ENCODE data around the gene CPXM2.

The CPXM2 gene

DNA sequence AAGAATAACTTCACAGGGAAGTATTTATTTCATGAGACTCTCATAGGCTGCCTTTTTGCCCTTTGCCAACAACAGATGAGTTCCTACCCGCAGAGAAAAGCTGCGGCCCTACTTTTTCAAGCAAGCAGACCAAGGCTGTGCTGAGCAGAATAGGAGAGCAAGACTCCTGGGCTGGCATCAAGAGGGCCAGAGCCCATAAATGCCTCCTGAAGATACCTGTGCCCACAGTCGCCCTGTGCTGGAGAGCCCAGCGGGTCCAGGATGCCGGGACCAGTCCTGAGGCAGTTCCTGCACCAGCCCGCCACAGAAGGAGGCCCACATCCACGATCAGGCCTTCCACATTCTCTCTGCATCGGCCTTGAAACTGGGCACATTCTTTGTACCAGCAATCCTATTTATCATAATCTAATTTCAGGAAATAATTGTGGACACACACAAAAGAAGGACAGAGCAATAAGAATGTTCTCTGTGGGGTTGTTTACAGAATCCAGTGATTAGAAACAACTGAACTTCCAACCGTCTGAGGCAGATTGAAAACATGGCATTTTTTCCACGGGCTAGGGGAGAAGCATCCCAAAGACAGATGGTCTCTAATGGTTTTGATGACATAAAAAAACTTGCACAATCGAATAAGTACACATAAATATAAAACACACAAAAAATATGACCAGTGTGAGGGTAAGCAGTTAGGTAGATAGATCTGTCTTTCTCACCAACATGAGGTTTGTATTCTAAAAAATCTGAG lies 95.6 kb downstream of the CPXM2 start:
- DNase-seq, result no peak

DNA sequence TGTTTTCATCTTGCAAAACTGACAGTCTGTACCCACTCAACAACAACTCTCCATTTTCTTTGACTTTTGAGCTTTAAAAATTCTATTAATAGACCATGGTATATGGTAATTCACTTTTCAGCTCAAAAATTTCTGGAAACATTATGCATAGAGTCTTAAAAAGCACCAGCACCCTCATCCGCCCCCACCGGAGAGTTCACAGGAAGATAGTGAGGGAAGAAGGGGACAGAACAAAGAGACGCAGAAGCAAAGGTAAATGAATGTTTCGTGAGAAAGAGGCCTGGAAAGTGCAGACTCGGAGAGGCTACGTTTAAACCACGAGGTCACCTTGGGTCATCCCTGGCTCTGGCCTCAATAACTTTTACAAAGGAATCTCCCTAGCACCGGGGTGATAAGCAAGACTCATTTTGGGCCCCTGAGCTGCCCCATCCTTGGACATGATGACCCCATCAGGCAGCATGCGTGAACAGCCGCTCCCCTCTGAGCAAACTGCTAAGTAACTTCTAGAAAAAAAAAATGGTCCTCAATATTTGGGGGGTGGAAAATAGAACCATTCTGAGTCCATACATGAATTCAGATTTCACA lies 96.3 kb downstream of the CPXM2 start:
- no peak for DNase-seq

DNA sequence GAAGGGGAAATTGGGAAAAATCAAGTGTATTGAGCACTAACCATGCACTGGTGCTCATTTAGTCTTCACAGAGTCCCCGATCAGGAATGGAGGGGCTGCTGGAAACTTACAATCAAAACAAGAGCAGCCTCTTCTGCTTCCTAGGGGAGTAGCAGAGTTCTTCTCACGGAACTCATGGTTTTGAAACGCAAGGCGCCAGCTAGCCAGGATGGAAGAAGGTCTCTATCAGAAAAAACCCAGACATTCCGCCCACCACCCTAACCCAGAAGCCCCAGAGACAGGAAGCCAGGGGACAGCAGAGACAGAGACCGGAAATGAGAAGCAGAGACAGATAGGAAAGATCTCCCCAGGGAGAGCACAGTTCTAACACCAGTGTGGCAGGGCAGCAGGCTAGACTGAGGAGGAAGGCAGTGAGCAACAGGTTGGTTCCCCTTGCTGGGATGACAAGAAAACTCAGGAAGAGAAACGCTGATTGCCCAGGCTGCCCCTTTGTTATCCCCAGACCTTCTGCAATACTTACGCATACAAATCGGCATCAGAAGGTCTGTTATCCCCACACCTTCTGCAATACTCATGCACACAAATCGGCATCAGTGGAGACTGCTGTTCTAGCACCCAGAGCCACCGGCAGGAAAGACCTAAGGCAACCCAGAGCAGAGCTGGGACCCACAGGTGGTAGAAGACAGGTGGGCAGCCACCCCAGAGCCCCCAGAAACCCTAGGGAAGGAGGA lies 99.2 kb downstream of the CPXM2 start:
- no peak for DNase-seq

DNA sequence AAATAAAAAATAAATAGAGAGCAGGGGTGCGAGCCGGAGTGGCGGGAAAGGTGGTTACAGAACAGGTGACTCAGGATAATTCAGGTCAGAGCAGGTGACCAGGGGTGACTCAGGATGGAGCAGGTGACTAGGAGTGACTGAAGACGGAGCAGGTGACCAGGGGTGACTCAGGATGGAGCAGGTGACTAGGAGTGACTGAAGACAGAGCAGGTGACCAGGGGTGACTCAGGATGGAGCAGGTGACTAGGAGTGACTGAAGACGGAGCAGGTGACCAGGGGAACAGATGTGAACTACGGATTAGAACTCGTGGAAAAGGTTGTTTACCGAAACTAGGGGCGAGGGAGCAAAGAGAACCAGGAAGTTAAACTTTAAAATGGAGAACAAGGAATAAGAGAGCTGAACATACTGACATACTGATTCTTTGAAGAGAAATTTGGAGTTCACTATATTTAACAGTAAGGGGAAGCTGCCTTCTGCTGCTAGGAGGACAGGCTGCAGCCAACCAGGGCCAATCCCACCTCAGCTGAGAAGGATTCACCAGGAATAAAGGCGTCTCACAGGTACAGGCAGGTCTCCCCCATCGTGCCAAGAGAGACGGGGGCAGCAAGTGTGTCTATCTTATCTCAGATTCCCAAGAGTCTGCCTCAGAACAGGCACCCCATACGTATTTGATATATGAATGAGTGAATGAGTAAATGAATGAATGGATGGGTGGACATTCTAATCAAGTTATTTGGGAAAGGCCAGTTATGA lies 101.3 kb downstream of the CPXM2 start:
- no peak for DNase-seq

DNA sequence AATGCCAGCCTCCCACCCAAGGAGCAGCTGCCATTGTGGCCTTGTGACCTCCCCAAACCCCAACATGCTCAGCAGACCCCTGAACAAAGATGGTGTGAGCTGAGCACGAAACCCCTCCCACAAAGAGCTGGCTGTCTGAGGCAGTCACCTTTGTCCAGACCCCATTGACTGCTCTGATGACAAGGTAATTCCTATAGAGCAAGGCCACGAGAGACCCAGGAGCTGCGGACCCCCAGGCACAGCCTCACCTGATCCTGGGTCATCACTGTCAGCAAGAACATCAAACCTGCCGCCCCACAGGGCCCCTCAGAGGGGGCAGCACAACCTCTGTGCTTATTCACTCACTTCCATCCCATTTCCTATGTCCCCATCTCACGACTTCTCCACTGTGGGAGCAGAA lies 102.6 kb downstream of the CPXM2 start:
- no peak for DNase-seq

DNA sequence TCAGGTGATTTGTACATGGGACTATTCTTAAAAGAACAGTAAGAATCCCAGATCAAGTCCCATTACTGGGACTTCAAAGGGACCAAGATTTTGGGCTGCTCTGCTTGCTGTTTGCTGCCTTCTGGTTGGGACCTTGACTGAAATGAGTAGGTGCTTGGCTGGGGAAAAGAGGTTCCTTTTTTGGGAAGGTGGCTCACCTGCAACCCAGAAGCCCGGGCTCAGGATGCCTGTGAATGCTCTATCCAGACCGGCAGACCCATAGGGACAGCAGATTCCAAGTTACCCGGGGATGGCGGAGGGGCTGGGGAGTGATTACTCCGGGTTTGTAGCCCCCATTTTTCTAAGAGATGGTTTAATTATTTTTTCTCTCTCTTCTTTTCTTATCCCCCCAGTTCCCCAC lies 104.0 kb downstream of the CPXM2 start:
- no peak for DNase-seq

DNA sequence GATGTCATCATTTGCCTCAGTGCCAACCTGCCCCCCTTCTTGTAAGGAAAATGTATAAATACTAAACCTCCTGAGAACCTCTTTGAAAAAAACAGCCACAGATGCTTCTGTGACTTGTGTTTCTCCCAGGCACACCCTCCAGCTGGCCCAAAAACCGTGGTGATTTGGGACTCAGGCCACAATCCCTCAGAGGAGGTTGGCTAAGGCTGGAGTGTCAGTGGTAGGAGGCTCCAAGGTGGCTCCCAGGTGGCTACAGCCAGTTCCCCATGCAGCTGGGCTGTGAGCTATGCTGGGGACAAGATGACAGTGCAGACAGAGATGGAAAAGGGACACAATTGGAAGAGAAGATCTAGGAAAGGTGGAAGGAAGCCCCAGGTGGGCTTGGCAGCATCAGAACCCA lies 104.7 kb downstream of the CPXM2 start:
- no peak for DNase-seq

DNA sequence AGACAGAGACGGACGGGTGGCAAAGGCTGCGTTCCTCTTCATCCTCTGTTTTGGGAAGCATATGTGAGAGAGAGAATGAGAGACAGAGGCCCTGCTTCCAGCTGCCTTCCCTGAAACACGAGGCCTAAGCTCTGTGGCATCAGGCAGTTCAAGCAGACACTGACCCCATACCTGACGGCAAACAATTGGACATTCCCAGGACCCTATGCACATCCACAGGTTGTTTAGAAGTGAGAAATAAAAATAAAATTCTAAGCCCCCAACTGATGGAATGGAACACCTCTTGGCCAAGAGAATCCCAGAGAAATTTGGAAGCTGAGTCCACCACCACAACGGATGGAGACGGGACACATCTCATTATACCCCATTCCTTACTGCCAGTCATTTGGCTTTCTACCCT lies 105.3 kb downstream of the CPXM2 start:
- no peak for DNase-seq

DNA sequence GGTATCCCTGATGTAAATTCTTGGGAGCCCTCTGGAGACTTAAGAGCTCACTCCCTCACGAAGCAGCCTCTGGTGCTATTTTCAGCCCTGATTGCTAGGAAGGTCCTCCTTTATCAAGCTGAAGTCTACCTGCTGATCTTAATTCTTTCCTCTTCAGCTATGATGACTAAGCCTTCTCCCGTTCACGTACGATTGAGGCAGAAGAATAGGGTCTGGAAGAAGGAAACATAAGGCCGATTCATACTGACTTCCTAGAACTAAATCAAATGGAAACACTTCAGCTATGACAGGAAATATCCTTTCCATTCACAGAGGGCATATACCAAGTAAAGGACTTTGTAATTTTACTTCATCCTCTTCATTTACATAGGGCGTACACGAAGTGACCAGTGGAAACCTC lies 107.0 kb downstream of the CPXM2 start:
- no peak for DNase-seq

DNA sequence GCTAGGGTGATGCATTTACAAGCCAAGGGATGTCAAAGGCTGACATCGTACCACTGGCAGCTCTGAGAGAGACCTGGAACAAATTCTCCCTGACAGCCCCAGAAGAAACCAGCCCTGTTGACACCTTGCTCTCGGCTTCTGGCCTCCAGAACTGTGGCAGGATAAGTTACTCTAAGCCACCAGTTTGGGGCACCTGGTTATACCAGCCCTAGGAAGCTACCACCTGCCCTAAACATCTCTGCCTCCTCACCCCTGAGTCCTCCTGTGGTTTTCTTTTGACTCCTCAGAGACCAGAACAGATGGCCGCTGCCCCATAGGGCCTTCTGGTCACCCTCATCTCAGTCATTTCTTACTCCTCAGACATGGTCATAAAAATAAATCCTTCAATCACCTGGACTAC lies 107.4 kb downstream of the CPXM2 start:
- no peak for DNase-seq

DNA sequence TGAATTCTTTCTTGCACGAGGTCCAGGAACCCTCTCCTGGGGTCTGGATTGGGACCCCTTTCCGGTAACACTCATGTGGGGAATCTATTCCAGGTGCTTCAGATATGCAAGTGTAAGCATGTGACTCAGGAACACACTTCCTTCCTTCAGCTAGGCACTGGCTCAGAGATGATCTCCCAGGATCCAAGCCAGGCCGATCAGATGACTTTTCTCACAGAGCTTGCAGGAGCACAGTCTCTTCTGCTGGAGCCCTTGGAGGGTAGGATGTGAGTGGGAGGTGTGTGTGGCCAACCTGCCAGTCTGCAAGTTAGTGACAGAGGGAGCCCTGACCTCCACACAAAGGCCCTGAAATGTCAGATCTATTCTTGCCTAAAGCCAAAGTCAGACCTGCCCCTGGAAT lies 108.3 kb downstream of the CPXM2 start:
- DNase-seq, result no peak

DNA sequence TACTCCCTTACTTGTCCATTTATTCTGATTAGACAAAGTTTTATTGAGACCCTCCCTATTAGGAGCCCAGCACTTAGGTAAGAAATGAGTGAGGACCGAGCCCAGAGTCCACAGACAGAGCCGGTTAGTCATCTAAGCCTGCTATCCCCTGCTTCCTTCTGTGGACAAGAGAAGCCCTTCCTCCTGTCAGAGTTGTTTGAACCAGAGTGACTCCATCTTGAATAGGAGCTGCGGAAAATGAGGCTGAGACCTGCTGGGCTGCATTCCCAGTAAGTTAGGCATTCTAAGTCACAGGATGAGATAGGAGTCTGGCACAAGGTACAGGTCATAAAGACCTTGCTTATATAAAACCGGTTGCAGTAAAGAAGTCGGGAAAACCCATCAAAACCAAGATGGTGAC lies 109.1 kb downstream of the CPXM2 start:
- no peak for DNase-seq

DNA sequence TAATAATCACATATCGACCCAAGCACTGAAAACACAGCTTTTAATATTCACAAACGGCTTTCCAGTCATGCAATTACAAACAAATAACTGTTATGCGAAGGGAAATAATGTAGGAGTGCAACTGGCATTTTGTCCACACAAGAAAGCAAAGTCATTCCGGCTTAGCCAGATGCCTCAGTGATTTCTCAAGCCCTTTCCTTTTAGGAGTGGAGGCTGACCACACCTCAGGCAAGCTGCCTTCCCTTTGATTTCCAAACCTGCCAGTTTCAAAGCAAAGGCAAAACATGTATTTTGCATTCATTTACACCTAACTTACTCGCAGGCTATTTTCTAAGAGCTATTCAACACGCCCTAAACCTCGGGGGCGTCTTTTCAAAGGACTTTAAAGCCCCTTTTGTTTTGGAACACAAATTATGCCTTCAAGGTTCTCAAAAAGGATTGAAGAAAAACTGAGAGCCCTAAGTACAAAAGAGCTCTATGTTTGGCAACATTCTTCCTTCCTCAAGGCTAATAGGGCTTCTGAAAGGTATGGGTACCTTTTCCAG lies 109.6 kb downstream of the CPXM2 start:
- DNase-seq, result no peak

DNA sequence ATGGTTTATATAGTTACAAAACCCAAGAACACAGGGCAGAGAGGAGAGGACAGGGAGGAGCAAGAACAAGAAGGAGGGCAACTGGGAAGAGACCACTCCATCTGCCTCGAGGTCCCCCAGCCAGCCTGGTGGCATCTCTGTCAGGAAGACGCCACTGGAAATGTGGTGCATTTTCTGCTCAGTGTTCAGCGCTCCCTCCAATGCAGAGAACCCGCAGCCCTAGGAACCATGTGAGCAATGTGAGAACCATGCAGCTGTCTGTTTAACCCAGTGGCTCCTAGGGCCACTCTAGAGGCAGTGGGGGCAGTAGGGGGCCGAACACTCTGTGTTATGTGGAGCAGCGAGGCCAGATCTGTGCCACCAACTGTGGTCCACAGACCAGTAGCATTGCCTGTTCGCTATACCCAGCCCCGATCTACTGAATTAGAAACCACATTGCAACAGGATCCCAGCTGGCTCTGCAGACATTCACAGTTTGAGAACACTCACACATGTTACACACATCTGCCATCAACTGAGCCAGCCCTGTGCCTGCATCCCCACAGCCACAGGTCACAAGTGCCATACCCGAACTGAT lies 110.2 kb downstream of the CPXM2 start:
- DNase-seq, result no peak

DNA sequence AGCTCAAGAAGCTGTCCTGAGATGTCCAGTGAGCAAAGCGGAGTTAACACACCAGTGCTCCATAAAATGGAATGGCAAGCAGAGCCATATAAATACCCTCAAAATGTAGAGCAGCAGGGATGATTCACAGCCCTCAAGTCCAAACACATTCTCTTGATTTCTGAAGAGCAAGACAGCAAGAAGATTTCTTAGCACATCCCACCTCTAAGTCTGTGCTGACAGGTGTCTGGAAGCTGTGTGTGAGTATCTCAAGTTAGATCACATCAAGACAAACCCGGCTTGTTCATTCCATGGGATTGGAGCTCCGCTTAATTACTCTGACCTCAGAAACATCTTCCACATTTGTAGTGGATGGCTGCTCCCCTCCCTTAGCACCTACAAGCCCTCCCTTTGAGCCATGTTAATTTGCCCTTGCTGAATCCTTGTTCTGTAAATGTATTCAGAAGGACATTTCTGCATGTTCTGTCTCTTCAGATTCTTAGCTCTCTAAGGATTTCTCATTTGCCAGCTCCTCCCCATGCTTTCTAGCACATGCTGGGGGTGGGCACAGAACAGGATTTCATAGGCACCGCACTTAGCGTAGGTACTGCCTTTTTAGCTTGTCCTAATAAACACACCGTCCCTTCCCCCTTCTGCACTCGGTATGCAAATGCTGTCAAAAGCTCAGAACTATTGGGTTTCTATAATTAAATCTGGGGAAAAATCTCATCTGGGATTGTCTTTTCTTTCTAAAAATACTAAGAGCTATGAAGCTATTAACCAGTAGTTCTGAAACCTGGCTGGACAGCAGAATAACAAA lies 112.7 kb downstream of the CPXM2 start:
- DNase-seq, result no peak

DNA sequence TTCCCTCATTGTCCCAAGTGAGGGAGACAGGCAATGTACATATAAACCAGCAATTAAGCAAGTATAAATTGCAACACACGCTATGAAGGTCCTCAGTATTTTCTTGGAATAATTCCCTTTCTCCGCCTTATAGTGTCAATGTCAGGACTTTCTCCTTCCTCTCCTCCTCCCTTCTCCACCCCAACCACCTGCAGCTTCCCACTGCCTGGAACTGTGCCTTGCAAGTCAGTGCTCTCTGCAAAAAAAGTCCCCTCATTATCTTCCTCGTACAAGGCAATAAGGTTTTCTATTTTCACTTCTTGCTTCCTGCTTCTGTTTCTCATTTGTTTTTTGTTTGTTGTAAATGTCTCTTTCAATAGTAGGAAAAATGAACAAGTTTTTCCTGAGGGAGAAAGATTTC lies 113.7 kb downstream of the CPXM2 start:
- DNase-seq, result no peak

DNA sequence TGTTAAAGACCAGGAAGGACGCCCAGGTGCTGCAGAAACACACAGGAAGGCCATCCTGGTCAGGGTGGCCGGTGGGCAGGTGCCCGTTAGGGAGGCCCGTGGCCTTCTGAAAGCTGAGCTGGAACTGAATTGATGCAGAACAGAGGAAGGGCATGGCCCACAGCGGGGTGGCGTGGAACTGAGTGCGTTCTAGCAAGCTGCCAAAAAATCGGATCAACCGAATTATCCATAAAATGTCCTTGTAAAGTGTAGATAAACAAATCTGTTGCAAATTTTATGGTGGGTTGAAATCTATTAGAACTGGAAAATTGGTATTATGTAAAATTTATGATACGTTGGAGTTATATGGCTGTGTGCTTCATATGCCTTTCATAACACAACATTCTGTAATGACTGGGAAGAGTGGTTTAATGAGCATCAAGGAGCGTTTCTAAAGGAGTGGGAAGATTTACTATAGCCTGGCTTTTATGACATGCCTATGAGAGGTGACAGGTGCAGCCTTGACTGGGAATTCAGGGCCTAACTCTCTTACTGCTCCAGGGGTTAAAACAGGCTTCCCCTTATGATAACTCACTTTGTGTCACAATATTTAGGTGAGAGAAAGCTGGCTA lies 117.4 kb downstream of the CPXM2 start:
- no peak for DNase-seq

DNA sequence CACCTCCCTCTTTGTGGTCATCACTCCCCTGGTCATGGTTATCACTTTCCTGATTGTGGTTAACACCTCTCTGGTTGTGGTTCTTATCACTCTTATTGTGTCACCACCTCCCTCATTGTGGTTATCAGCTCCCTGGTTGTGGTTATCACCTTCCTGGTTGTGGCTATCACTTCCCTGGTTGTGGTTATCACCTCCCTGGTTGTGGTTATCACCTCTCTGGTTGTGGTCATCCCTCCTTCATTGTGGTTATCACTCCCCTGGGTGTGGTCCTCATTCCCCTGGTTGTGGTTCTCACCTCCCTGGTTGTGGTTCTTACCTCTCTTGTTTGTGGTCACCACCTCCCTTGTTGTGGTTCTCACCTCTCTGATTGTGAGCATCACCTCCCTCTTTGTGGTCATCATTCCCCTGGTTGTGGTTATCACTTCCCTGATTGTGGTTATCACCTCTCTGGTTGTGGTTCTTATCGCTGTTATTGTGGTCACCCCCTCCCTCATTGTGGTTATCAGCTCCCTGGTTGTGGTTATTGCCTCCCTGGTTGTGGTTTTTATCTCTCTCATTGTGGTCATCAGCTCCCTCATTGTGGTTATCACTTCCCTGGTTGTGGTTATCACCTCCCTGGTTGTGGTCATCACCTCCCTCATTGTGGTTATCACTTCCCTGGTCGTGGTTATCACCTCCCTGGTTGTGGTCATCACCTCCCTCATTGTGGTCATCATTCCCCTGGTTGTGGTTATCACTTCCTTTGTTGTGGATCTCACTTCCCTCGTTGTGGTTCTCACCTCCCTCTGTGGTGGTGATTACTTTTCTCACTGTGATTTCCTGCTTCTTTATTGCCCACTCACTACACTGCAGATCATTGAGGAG lies 118.7 kb downstream of the CPXM2 start:
- no peak for DNase-seq

DNA sequence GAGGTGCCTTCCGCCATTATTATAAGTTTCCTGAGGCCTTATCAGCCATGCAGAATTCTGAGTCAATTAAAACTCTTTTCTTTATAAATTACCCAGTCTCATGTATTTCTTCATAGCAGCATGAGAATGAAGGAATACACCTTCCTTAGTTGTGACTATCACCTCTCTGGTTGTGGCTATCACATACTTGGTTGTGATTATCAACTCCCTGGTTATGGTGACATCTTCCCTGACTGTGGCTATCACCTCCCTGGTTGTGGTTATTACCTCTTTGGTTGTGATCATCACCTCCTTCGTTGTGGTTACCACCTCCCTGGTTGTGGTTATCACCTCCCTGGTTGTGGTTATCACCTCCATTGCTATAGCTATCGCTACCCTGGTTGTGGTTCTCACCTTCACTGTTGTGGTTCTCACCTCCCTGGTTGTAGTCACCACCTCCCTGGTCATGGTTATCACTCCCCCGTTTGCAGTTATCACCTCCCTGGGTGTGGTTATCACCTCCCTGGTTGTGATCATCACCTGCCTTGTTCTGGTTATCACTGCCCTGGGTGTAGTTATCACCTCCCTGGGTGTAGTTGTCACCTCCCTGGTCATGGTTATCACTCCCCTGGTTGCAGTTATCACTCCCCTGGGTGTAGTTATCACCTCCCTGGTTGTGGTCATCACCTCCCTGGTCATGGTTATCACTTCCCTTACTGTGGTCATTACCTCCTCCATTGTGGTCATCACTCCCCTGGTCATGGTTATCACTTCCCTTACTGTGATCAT lies 119.5 kb downstream of the CPXM2 start:
- no peak for DNase-seq

DNA sequence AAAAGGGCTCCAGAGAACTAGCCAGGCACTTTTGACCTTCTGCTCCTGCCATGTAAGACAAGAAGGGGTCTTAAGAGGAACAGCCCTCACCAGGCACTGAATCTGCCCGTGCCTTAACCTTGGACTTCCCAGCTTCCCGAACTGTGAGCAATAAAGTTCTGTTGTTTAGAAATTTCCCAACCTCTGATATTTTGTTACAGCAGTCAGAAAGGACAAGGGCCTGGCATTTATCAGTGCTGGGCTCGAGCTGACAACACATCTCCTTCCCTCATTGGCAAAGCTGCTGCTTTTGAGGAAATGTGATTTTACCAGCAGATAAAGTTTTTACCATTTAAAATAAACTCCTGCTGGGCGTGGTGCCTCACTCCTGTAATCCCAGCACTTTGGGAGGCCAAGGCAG lies 122.0 kb downstream of the CPXM2 start:
- DNase-seq, result no peak

Data from NCI-H2029 (cell line).